Lung (tissue), 12 donors: Measurements from ENCODE around the gene SMARCAL1. TPM values are rescaled to one million over a fixed set of nuclear protein-coding genes. Genes with fewer than 3 reads are reported as not detected.

Experiments
- ATAC-seq: fragments of 200-7000 bp; cut with Tn5 transposase; one replicate; pipeline ENCODE4 v1.9.1; 2020; ENCODE audit warnings: moderate number of reproducible peaks; ENCODE audit not compliant: insufficient read depth, low FRiP score
- DNase-seq, 3 donors: peaks; one replicate each; pipeline ENCODE4 v3.0.0-alpha.2; 2013 to 2017
- H3K27ac ChIP-seq, 2 donors: one replicate each; pipeline ENCODE4 v1.5.1; 2013; ENCODE audit warnings: mild to moderate bottlenecking in 2 of 2, moderate library complexity in 2 of 2, control low read depth in 1 of 2, inconsistent platforms in 1 of 2, low read depth in 1 of 2, low read length in 1 of 2
- H3K27me3 ChIP-seq, 3 donors: one replicate each; pipeline ENCODE4 v1.5.1; 2013; ENCODE audit warnings: low read length in 2 of 3; ENCODE audit not compliant: control insufficient read depth in 3 of 3, insufficient read depth in 3 of 3
- H3K36me3 ChIP-seq, 4 donors: one replicate each; pipeline ENCODE4 v1.5.1; 2013; ENCODE audit warnings: low read length in 4 of 4, mild to moderate bottlenecking in 1 of 4, moderate library complexity in 1 of 4; ENCODE audit not compliant: control insufficient read depth in 4 of 4, insufficient read depth in 4 of 4
- H3K4me1 ChIP-seq, 5 donors: one replicate each; pipeline ENCODE4 v1.5.1; 2013; ENCODE audit warnings: low read length in 5 of 5, mild to moderate bottlenecking in 2 of 5, moderate library complexity in 1 of 5; ENCODE audit not compliant: control insufficient read depth in 5 of 5, insufficient read depth in 5 of 5
- H3K4me3 ChIP-seq: one replicate; pipeline ENCODE4 v1.5.1; 2013; ENCODE audit warnings: mild to moderate bottlenecking, control low read depth, moderate library complexity
- H3K9ac ChIP-seq, 2 donors: one replicate each; pipeline ENCODE4 v1.5.1; 2013; ENCODE audit warnings: low read length in 2 of 2, control low read depth in 1 of 2; ENCODE audit not compliant: insufficient read depth in 1 of 2
- H3K9me3 ChIP-seq, 4 donors: one replicate each; pipeline ENCODE4 v1.5.1; 2013; ENCODE audit warnings: low read length in 3 of 4, mild to moderate bottlenecking in 1 of 4, moderate library complexity in 1 of 4; ENCODE audit not compliant: control insufficient read depth in 4 of 4, insufficient read depth in 3 of 4
- WGBS, 2 donors: extraction: QIAGEN DNeasy Blood & Tissue Kit; methylation state at CpG; one replicate each; pipeline ENCODE4 v1.1.7; 2013; 5-methylcytosine and 5-hydroxymethylcytosine counted together
- polyA plus RNA-seq, 2 donors: library from polyadenylated mRNA; stranded (reverse); fragments of 200-250 nt; gene quantifications; one replicate each; pipeline ENCODE4 v1.2.1, GENCODE V29; 2013
- total RNA-seq, 2 donors: library from RNA; depleted of rRNA in 1 of 2; stranded (reverse); fragments of >200 nt in 1 of 2; gene quantifications; one replicate each; pipeline ENCODE4 v1.2.1, GENCODE V29; 2014 to 2021
- TF ChIP-seq, protein P1 (sequence below): IDR thresholded peaks from 2 replicates; pipeline ENCODE4 v1.5.1; 2012; ENCODE audit warnings: mild to moderate bottlenecking; ENCODE audit errors: control extremely low read depth, extremely low read depth
- donor health status: control.
- donor health status: control.
- donor health status: Bipolar disorder and iron deficiency.
- donor health status: healthy.
- donor health status: DM: yes; HTN: yes; CAD: no.

The SMARCAL1 gene
- total and polyA plus RNA-seq, 4 donors: 5.2 to 28.6 (median 13.5) TPM

GRCh38 chr2:216402751-216403150, 9.5 kb upstream of the SMARCAL1 start:
- ATAC-seq: no peak
- no peak for DNase-seq
- Histone ChIP-seq H3K27ac (no peak overlapping the region), H3K27me3 (peaks cover 0 to 7% (median 0%) of the 10 kb centered on the region in 3 donors), H3K9ac (no peak overlapping the region), H3K9me3 (no peaks in the 10 kb centered on the region), H3K4me3 (no peak overlapping the region), H3K36me3 (no peaks in the 10 kb centered on the region), H3K4me1 (no peaks in the 10 kb centered on the region)
- TF ChIP-seq, protein P1, sequence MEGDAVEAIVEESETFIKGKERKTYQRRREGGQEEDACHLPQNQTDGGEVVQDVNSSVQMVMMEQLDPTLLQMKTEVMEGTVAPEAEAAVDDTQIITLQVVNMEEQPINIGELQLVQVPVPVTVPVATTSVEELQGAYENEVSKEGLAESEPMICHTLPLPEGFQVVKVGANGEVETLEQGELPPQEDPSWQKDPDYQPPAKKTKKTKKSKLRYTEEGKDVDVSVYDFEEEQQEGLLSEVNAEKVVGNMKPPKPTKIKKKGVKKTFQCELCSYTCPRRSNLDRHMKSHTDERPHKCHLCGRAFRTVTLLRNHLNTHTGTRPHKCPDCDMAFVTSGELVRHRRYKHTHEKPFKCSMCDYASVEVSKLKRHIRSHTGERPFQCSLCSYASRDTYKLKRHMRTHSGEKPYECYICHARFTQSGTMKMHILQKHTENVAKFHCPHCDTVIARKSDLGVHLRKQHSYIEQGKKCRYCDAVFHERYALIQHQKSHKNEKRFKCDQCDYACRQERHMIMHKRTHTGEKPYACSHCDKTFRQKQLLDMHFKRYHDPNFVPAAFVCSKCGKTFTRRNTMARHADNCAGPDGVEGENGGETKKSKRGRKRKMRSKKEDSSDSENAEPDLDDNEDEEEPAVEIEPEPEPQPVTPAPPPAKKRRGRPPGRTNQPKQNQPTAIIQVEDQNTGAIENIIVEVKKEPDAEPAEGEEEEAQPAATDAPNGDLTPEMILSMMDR: no peak
- WGBS, 2 donors: 84 to 86% methylated on average over 6 of the region's 6 CpGs

DNA sequence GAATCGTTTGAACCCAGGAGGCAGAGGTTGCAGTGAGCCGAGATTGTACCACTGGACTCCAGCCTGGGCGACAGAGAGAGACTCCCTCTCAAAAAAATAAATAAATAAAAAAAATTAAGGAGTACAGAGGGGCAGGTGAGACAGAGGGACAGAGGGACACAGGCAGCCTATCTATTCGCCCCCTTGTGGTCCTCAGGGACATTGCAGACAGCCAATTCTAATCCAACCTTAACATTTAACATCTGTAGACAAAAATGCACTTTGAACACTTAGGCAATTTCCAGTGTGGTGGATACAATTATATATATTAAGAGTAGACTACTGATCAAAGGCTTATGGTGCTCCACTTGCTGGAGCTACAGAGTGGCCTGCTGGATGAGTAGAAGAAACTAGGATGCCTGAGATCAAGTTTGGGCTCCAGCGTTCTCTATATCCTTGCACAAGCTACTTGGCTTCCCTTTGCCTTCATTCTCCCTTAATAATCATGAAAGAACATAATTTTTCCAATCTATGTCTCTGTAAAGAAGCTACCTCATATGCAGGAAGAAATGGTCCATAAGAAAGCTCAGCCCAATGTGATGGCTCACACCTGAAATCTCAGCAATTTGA, 8.2 kb upstream of the SMARCAL1 start:
- H3K4me1 ChIP-seq: no peaks in the 10 kb centered on the region
- no peaks in the 10 kb centered on the region for H3K36me3 ChIP-seq
- H3K9ac ChIP-seq: no peak overlapping the region
- ATAC-seq (no peak), DNase-seq (peak in 2 of 3 donors; percentile 21 to 31)
- peaks cover 0 to 7% (median 0%) of the 10 kb centered on the region in 3 donors for H3K27me3 ChIP-seq
- H3K9me3 ChIP-seq: no peaks in the 10 kb centered on the region
- no peak overlapping the region for H3K4me3 ChIP-seq
- WGBS, 2 donors: 59 to 60% methylated on average over 4 to 5 of the region's 5 CpGs
- H3K27ac ChIP-seq: no peak overlapping the region
- TF ChIP-seq, protein P1: peak; percentile 56

DNA sequence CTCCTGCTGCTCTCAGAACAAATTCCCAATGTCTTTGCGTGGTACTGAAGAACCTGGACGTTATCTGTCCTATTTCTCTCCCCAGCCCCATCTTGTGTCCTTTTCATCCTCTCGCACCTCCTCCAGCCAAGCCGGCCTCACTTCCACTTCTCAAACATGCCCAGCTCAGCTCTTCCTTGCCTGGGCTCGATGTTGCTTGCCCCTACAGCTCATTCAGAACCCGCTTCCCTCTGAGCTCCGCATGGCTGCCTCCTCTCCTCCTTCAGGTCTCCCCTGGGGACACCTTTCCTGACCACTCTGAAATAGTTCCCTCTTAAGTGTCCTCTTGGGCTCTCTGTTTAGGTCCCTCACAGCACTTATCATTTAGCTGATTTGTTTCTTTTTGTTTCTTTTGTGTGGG, 6.7 kb upstream of the SMARCAL1 start:
- WGBS, 2 donors: 86 to 88% methylated on average over 7 of the region's 7 CpGs
- ATAC-seq: no peak
- no peaks in the 10 kb centered on the region for H3K9me3 ChIP-seq

More for the DNA sequence above, 6.7 kb upstream of the SMARCAL1 start:
- DNase-seq: no peak
- no peak overlapping the region for H3K27ac ChIP-seq
- TF ChIP-seq, protein P1: no peak
- H3K27me3 ChIP-seq: peaks cover 0 to 7% (median 0%) of the 10 kb centered on the region in 3 donors
- H3K4me3 ChIP-seq: no peak overlapping the region
- H3K4me1 ChIP-seq: no peaks in the 10 kb centered on the region
- no peak overlapping the region for H3K9ac ChIP-seq
- no peaks in the 10 kb centered on the region for H3K36me3 ChIP-seq
